DND-41 (cell line): Measurements from ENCODE around the gene AP1G2.

ENCODE experiments used
- EZH2 ChIP-seq: IDR thresholded peaks from 3 replicates; pipeline ENCODE4 v1.6.1; 2012; ENCODE audit warnings: borderline replicate concordance, low read depth, mild to moderate bottlenecking, moderate library complexity, low read length, inconsistent platforms; ENCODE audit not compliant: severe bottlenecking
- TF ChIP-seq, protein P1 (sequence below): IDR thresholded peaks from 2 replicates; pipeline ENCODE4 v1.5.1; 2012; ENCODE audit warnings: borderline replicate concordance, low read length, moderate library complexity, mild to moderate bottlenecking; ENCODE audit not compliant: poor library complexity, severe bottlenecking; ENCODE audit errors: extremely low read depth

GRCh38 chr14:23613242-23614070 lies 45.9 kb upstream of the AP1G2 start:
- TF ChIP-seq, protein P1, sequence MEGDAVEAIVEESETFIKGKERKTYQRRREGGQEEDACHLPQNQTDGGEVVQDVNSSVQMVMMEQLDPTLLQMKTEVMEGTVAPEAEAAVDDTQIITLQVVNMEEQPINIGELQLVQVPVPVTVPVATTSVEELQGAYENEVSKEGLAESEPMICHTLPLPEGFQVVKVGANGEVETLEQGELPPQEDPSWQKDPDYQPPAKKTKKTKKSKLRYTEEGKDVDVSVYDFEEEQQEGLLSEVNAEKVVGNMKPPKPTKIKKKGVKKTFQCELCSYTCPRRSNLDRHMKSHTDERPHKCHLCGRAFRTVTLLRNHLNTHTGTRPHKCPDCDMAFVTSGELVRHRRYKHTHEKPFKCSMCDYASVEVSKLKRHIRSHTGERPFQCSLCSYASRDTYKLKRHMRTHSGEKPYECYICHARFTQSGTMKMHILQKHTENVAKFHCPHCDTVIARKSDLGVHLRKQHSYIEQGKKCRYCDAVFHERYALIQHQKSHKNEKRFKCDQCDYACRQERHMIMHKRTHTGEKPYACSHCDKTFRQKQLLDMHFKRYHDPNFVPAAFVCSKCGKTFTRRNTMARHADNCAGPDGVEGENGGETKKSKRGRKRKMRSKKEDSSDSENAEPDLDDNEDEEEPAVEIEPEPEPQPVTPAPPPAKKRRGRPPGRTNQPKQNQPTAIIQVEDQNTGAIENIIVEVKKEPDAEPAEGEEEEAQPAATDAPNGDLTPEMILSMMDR = no peak
- TF ChIP-seq EZH2 = no peak
